Left forelimb (tissue), 1 donor: ENCODE results near the gene PRIM1.
A peak's percentile ranks its signal among the peaks of the same experiment; 100 is the strongest.
"Not testable (repeated sequence)": the region's sequence is repeated elsewhere in the genome, so short reads cannot be mapped to it uniquely, and the experiment has no call there.

Experiments
- DNase-seq: peaks from one replicate; pipeline ENCODE4 v3.0.0-alpha.2; 2018; ENCODE audit warnings: low spot score

PRIM1 gene

GRCh38 chr12:56751712-56752598, at the start of gene PRIM1:
Gene PRIM1 (minus strand): TSS chr12:56752323. CDS start chr12:56752298, 25 bp downstream.
- DNase-seq, result peak; percentile 90

- DNase-seq, result no peak
Measured at GRCh38 chr12:56800221-56800620, 48.1 kb upstream of the PRIM1 start.

DNA sequence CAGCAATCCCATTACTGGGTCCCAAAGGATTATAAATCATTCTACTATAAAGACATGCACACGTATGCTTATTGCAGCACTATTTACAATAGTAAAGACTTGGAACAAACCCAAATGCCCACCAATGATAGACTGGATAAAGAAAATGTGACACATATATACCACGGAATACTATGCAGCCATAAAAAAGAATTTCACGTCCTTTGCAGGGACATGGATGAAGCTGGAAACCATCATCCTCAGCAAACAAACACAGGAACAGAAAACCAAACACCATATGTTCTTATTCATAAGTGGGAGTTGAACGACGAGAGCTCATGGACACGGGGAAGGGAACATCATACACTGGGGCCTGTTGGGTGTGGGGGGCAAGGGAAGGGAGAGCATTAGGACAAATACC, 47.2 kb upstream of the PRIM1 start:
- not testable (repeated sequence) for DNase-seq

DNA sequence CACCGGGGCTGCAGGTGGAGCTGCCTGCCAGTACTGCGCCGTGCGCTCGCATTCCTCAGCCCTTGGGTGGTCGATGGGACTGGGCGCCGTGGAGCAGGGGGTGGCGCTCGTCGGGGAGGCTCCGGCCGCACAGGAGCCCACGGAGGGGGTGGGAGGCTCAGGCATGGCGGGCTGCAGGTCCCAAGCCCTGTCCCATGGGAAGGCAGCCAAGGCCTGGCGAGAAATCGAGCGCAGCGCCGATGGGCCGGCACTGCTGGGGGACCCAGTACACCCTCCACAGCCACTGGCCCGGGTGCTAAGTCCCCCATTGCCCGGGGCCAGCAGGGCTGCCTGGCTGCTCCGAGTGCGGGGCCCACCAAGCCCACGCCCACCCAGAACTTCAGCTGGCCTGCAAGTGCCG, 43.7 kb upstream of the PRIM1 start:
- not testable (repeated sequence) for DNase-seq

DNA sequence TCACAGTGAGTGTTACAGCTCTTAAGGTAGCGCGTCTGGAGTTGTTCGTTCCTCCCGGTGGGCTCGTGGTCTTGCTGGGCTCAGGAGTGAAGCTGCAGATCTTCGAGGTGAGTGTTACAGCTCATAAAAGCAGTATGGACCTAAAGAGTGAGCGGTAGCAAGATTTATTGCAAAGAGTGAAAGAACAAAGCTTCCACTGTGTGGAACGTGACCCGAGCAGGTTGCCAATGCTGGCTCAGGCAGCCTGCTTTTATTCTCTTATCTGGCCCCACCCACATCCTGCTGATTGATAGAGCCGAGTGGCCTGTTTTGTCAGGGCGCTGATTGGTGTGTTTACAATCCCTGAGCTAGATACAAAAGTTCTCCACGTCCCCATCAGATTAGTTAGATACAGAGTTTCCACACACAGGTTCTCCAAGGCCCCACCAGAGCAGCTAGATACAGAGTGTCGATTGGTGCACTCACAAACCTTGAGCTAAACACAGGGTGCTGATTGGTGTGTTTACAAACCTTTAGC, 43.0 kb upstream of the PRIM1 start:
- DNase-seq, result not testable (repeated sequence)

DNA sequence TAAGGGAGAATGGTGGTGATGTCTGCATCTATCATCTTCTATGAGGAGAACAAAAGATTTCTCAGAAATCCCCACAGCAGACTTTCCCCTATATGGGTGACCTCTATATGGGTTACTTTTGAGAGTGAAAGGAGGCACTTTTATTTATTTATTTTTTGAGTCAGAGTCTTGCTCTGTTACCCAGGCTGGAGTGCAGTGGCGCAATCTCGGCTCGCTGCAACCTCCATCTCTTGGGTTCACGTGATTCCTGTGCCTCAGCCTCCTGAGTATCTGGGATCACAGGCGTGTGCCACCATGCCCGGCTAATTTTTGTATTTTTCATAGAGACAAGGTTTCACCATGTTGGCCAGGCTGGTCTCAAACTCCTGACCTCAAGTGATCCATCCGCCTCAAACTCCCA, 41.0 kb upstream of the PRIM1 start:
- DNase-seq, result not testable (repeated sequence)

GRCh38 chr12:56792678-56793077, 40.6 kb upstream of the PRIM1 start:
- DNase-seq, result no peak

DNA sequence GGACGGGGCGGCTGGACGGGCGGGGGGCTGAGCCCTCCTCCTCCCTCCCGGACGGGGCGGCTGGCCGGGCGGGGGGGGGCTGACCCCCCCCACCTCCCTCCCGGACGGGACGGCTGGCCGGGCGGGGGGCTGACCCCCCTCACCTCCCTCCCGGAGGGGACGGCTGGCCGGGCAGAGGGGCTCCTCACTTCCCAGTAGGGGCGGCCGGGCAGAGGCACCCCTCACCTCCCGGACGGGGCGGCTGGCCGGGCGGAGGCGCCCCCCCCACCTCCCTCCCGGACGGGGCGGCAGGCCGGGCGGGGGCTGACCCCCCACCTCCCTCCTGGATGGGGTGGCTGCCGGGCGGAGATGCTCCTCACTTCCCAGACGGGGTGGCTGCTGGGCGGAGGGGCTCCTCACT, 37.3 kb upstream of the PRIM1 start:
- not testable (repeated sequence) for DNase-seq

DNA sequence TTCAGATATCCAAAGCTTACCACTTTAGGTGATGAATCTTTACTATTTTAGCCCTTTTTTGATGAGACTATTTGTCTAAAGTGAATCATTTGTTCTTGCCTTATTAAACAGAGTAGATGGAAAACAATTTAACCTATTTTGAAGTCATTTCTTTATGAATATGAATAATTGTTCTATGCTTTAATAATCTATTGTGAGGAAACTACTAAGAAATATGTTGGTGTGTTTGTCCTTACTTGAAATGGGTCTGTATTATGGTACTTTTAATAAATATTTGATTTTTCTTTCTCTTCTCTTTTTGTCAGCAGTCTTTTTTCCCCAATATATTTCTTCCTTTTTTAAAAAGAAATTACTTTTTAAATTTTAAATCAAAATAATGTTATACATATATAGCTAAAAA, 35.4 kb upstream of the PRIM1 start:
- DNase-seq, result no peak

- DNase-seq, result no peak
Measured at GRCh38 chr12:56785874-56786273, 33.8 kb upstream of the PRIM1 start.

GRCh38 chr12:56785141-56785865, 33.2 kb upstream of the PRIM1 start:
- no peak for DNase-seq

DNA sequence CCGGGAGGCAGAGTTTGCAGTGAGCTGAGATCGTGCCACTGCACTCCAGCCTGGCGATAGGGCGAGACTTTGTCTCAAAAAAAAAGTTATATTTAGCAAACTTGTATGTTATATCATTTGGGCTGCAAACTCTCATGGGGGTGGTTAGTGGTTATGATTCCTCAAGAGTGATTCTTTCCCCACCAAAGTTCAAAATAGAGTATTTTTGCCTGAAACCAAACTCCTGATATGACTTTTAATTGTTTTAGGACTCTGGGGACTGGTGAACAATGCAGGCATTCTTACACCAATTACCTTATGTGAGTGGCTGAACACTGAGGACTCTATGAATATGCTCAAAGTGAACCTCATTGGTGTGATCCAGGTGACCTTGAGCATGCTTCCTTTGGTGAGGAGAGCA, 29.6 kb upstream of the PRIM1 start:
- no peak for DNase-seq

DNA sequence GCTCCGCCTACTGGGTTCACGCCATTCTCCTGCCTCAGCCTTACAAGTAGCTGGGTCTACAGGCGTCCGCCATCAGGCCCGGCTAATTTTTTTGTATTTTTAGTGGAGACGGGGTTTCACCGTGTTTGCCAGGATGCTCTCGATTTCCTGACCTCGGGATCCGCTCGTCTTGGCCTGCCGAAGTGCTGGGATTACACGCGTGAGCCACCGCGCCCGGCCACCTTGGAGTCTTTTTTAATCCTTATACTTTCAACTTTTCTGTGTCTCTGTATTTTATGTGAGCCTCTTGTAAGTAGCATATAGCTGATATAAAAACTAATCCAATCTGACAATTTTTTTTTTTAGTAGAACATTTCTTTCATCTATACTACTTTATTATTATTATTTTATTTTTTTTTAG, 26.6 kb upstream of the PRIM1 start:
- no peak for DNase-seq

DNA sequence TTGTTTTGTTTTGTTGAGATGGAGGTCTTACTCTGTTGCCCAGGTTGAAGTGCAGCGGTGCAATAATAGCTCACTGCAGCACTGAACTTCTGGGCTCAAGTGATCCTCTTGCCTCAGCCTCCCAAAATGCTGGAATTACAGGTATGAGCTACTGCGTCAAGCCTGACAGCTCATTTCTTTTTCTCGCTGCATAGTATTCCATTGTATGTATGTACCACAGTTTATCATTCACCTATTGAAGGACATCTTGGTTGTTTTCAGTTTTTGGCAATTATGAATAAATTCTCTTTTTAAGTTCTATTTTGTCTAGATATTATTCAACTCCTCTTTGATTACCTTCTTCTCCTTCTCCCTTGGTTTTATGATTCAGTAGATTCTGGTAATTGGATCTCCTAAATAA, 24.5 kb upstream of the PRIM1 start:
- DNase-seq, result no peak

GRCh38 chr12:56775638-56776037, 23.5 kb upstream of the PRIM1 start:
- no peak for DNase-seq

GRCh38 chr12:56773113-56773512, 21.0 kb upstream of the PRIM1 start:
- DNase-seq, result no peak

- no peak for DNase-seq
Measured at GRCh38 chr12:56772625-56773024, 20.5 kb upstream of the PRIM1 start.

DNA sequence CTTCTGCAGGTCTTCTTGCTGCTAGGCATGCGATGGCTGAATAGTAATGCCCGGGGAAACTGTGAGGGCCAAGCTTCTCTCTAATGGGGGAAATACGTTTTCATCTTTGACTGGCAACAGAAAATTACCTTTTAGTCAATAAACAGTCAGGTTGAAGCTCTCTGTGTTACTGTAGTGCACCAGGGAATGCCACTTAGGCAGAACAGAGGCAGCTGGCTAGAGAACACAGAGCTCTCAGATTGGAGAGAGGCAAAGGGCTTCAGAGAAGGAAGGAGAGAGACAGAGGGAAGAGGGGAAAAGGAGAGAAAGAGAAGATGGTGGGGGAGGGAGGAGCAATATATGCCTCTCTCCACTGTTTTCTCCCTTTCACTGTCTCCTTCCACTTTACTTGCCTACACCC, 17.7 kb upstream of the PRIM1 start:
- no peak for DNase-seq

DNA sequence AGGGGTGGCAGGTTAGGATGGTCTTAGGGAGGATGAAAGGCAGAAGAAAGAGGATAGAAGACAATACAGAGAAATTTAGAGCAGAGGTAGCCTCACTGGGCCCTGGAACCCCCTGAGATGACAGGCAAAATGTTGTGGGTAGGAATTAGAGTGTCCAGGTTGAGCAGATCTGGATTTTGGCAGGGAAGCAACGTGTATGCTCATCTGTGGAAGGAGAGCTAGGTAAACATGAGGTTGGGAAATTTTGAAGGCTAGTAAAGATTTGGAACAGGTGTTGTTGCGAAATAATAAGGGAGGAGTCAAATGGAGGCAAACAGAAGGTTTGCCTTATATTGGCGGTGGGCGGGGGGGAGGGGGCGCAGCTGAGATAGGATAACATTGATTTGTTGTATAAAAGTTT, 16.3 kb upstream of the PRIM1 start:
- no peak for DNase-seq

GRCh38 chr12:56766535-56766934, 14.4 kb upstream of the PRIM1 start:
- DNase-seq, result no peak

GRCh38 chr12:56763753-56764657, 11.9 kb upstream of the PRIM1 start:
- DNase-seq, result no peak

GRCh38 chr12:56761812-56762211, 9.7 kb upstream of the PRIM1 start:
- DNase-seq, result no peak
